Measurements from ENCODE around the gene NPEPPS.

GRCh38 chr17:47644324-47644723, 113.4 kb downstream of the NPEPPS start:
- TF ChIP-seq CTCF (IDR thresholded peaks at IDR 0.05) (no peak), POLR2A (IDR thresholded peaks at IDR 0.05) (no peak), POLR2AphosphoS5 (IDR thresholded peaks at IDR 0.05) (no peak)
